WERI-Rb-1 (cell line): ENCODE results near the gene RBM48.

ENCODE experiments used
- DNase-seq: peaks from one replicate; pipeline ENCODE4 v3.0.0-alpha.2; 2020
- H3K27ac ChIP-seq: fragments of 250-450 bp; sonication (Bioruptor Pico); 2 replicates; pipeline ENCODE4 v1.5.1; 2020; ENCODE audit warnings: mild to moderate bottlenecking, moderate library complexity
- H3K27me3 ChIP-seq: fragments of 250-450 bp; sonication (Bioruptor Pico); 2 replicates; pipeline ENCODE4 v1.5.1; 2021; ENCODE audit warnings: mild to moderate bottlenecking, low read depth, moderate library complexity; ENCODE audit not compliant: insufficient read depth, severe bottlenecking
- H3K36me3 ChIP-seq: fragments of 250-450 bp; sonication (Bioruptor Pico); 2 replicates; pipeline ENCODE4 v1.5.1; 2020; ENCODE audit warnings: mild to moderate bottlenecking, moderate library complexity
- H3K4me3 ChIP-seq: 2 replicates; pipeline ENCODE4 v1.5.1; 2011; ENCODE audit warnings: low read depth, mild to moderate bottlenecking, control low read depth, low read length
- H3K9me3 ChIP-seq: fragments of 250-450 bp; sonication (Bioruptor Pico); 2 replicates; pipeline ENCODE4 v1.5.1; 2021; ENCODE audit warnings: mild to moderate bottlenecking, moderate library complexity; ENCODE audit not compliant: severe bottlenecking
- CTCF ChIP-seq: IDR thresholded peaks from 2 replicates; pipeline ENCODE4 v1.5.1; 2011; ENCODE audit warnings: low read depth, mild to moderate bottlenecking, control low read depth, inconsistent platforms, low read length

RBM48 gene

GRCh38 chr7:92567460-92567859, 38.9 kb downstream of the RBM48 start:
- H3K9me3 ChIP-seq = no peaks in the 10 kb centered on the region
- H3K27me3 ChIP-seq = no peaks in the 10 kb centered on the region
- no peak for DNase-seq
- no peak for TF ChIP-seq CTCF
- no peak overlapping the region for H3K4me3 ChIP-seq
- no peak overlapping the region for H3K27ac ChIP-seq
- peaks cover 62% of the 10 kb centered on the region for H3K36me3 ChIP-seq

GRCh38 chr7:92569137-92569536, 40.5 kb downstream of the RBM48 start:
- Histone ChIP-seq H3K27me3 (no peaks in the 10 kb centered on the region), H3K27ac (no peak overlapping the region), H3K36me3 (peaks cover 67% of the 10 kb centered on the region), H3K9me3 (no peaks in the 10 kb centered on the region), H3K4me3 (no peak overlapping the region)
- no peak for DNase-seq
- no peak for TF ChIP-seq CTCF

GRCh38 chr7:92576296-92576695, 47.7 kb downstream of the RBM48 start:
- Histone ChIP-seq H3K9me3 (no peaks in the 10 kb centered on the region), H3K27me3 (no peaks in the 10 kb centered on the region), H3K4me3 (no peak overlapping the region), H3K36me3 (peaks cover 78% of the 10 kb centered on the region), H3K27ac (no peak overlapping the region)
- no peak for DNase-seq
- no peak for TF ChIP-seq CTCF

- H3K27me3 ChIP-seq = no peaks in the 10 kb centered on the region
- peaks cover 43% of the 10 kb centered on the region for H3K36me3 ChIP-seq
- TF ChIP-seq CTCF = no peak
- no peak overlapping the region for H3K27ac ChIP-seq
- H3K9me3 ChIP-seq = no peaks in the 10 kb centered on the region
- no peak for DNase-seq
- no peak overlapping the region for H3K4me3 ChIP-seq
These were observed 54.4 kb downstream of the RBM48 start for GRCh38 chr7:92582948-92583347.

GRCh38 chr7:92584953-92585352, 56.4 kb downstream of the RBM48 start:
- peaks cover 25% of the 10 kb centered on the region for H3K36me3 ChIP-seq
- DNase-seq = no peak

More at GRCh38 chr7:92584953-92585352, 56.4 kb downstream of the RBM48 start:
- H3K27me3 ChIP-seq = no peaks in the 10 kb centered on the region
- TF ChIP-seq CTCF = no peak
- no peak overlapping the region for H3K4me3 ChIP-seq
- H3K9me3 ChIP-seq = no peaks in the 10 kb centered on the region
- H3K27ac ChIP-seq = no peak overlapping the region
